ACC112 (cell line): ENCODE data around the gene GLMN.
A peak's percentile ranks its signal among the peaks of the same experiment; 100 is the strongest.

Experiments used
- H2AFZ ChIP-seq: fragments of 200-600 bp; sonication (generic); one replicate; pipeline ENCODE4 v1.6.0; 2017; ENCODE audit warnings: antibody characterized with exemption, low read length; ENCODE audit not compliant: unreplicated experiment
- H3K27ac ChIP-seq: fragments of 200-600 bp; sonication (generic); 2 replicates; pipeline ENCODE4 v1.5.1; 2014; ENCODE audit warnings: low read depth, mild to moderate bottlenecking, antibody characterized with exemption, low read length, moderate library complexity
- H3K27me3 ChIP-seq: fragments of 200-600 bp; sonication (generic); 2 replicates; pipeline ENCODE4 v1.6.1; 2014; ENCODE audit warnings: mild to moderate bottlenecking, antibody characterized with exemption, low read length, moderate library complexity, mixed read lengths; ENCODE audit not compliant: insufficient read depth
- H3K36me3 ChIP-seq: fragments of 200-600 bp; sonication (generic); 2 replicates; pipeline ENCODE4 v1.6.1; 2016; ENCODE audit warnings: mild to moderate bottlenecking, antibody characterized with exemption, low read length, moderate library complexity, mixed read lengths; ENCODE audit not compliant: insufficient read depth
- H3K4me1 ChIP-seq: fragments of 200-600 bp; sonication (generic); one replicate; pipeline ENCODE4 v1.6.1; 2016; ENCODE audit warnings: low read length, mixed read lengths; ENCODE audit not compliant: insufficient read depth, unreplicated experiment, control insufficient read depth
- H3K4me3 ChIP-seq: fragments of 200-600 bp; sonication (generic); 2 replicates; pipeline ENCODE4 v1.5.1; 2014; ENCODE audit warnings: mild to moderate bottlenecking, low read depth, low read length
- H3K79me2 ChIP-seq: fragments of 200-600 bp; sonication (generic); one replicate; pipeline ENCODE4 v1.6.0; 2016; ENCODE audit warnings: low read length; ENCODE audit not compliant: control insufficient read depth, unreplicated experiment, insufficient read depth

The GLMN gene

GRCh38 chr1:92244376-92244775 is 54.4 kb downstream of the GLMN start:
- H3K4me1 ChIP-seq: no peaks in the 10 kb centered on the region
- no peak overlapping the region for H2AFZ ChIP-seq
- H3K27ac ChIP-seq: no peak overlapping the region
- H3K79me2 ChIP-seq: no peaks in the 10 kb centered on the region
- no peak overlapping the region for H3K4me3 ChIP-seq
- no peaks in the 10 kb centered on the region for H3K27me3 ChIP-seq
- no peaks in the 10 kb centered on the region; the same call in 1 of the 2 replicates for H3K36me3 ChIP-seq

- H2AFZ ChIP-seq: no peak overlapping the region
- no peaks in the 10 kb centered on the region for H3K4me1 ChIP-seq
- H3K36me3 ChIP-seq: no peaks in the 10 kb centered on the region
- H3K27me3 ChIP-seq: no peaks in the 10 kb centered on the region
- H3K4me3 ChIP-seq: no peak overlapping the region
- no peak overlapping the region for H3K27ac ChIP-seq
- no peaks in the 10 kb centered on the region for H3K79me2 ChIP-seq
Measured at GRCh38 chr1:92240034-92240433, 58.8 kb downstream of the GLMN start.

- no peak overlapping the region for H3K4me3 ChIP-seq
- H3K27me3 ChIP-seq: no peaks in the 10 kb centered on the region
- H2AFZ ChIP-seq: no peak overlapping the region
- no peaks in the 10 kb centered on the region for H3K79me2 ChIP-seq
- H3K4me1 ChIP-seq: no peaks in the 10 kb centered on the region
- H3K36me3 ChIP-seq: no peaks in the 10 kb centered on the region
- no peak overlapping the region for H3K27ac ChIP-seq
Measured at GRCh38 chr1:92230736-92231135, 68.1 kb downstream of the GLMN start.

GRCh38 chr1:92228401-92228800 is 70.4 kb downstream of the GLMN start:
- H3K4me1 ChIP-seq: no peaks in the 10 kb centered on the region
- no peaks in the 10 kb centered on the region for H3K79me2 ChIP-seq
- no peak overlapping the region for H2AFZ ChIP-seq
- H3K27me3 ChIP-seq: no peaks in the 10 kb centered on the region
- H3K27ac ChIP-seq: no peak overlapping the region
- no peak overlapping the region for H3K4me3 ChIP-seq
- no peaks in the 10 kb centered on the region for H3K36me3 ChIP-seq

- H2AFZ ChIP-seq: no peak overlapping the region
- no peaks in the 10 kb centered on the region for H3K79me2 ChIP-seq
Measured at GRCh38 chr1:92219028-92219427, 79.8 kb downstream of the GLMN start.

GRCh38 chr1:92218559-92218958 is 80.2 kb downstream of the GLMN start:
- Histone ChIP-seq H2AFZ (no peak overlapping the region), H3K4me3 (no peak overlapping the region), H3K36me3 (no peaks in the 10 kb centered on the region)

More at GRCh38 chr1:92219028-92219427, 79.8 kb downstream of the GLMN start:
- Histone ChIP-seq H3K27ac (no peak overlapping the region), H3K36me3 (no peaks in the 10 kb centered on the region), H3K4me1 (no peaks in the 10 kb centered on the region), H3K27me3 (no peaks in the 10 kb centered on the region), H3K4me3 (no peak overlapping the region)

GRCh38 chr1:92217721-92218120 is 81.1 kb downstream of the GLMN start, which contains the start of gene C1orf146:
TSS of gene C1orf146 (plus strand) at chr1:92217915. CDS start at chr1:92231421, 13,506 bp downstream.
- H3K4me1 ChIP-seq: no peaks in the 10 kb centered on the region
- H3K4me3 ChIP-seq: no peak within 1 kb of the TSS
- H2AFZ ChIP-seq: no peak within 1 kb of the TSS
- no peaks in the 10 kb centered on the region for H3K27me3 ChIP-seq
- H3K79me2 ChIP-seq: no peaks in the 10 kb centered on the region
- no peaks in the 10 kb centered on the region for H3K36me3 ChIP-seq
- no peak within 1 kb of the TSS for H3K27ac ChIP-seq

More at GRCh38 chr1:92218559-92218958, 80.2 kb downstream of the GLMN start:
- Histone ChIP-seq H3K4me1 (no peaks in the 10 kb centered on the region), H3K27ac (no peak overlapping the region), H3K27me3 (no peaks in the 10 kb centered on the region), H3K79me2 (no peaks in the 10 kb centered on the region)

GRCh38 chr1:92211166-92211565 is 87.6 kb downstream of the GLMN start:
- no peaks in the 10 kb centered on the region for H3K79me2 ChIP-seq
- H3K27me3 ChIP-seq: no peaks in the 10 kb centered on the region
- H2AFZ ChIP-seq: no peak overlapping the region
- 0 out of 2 replicates have a peak overlapping the region, but pooled peaks have one; percentile 1 for H3K4me3 ChIP-seq
- H3K36me3 ChIP-seq: no peaks in the 10 kb centered on the region
- H3K4me1 ChIP-seq: peaks cover 11% of the 10 kb centered on the region
- H3K27ac ChIP-seq: peak overlapping the region; percentile 53

GRCh38 chr1:92210701-92211100 is 88.1 kb downstream of the GLMN start:
- Histone ChIP-seq H3K27me3 (no peaks in the 10 kb centered on the region), H3K4me1 (peaks cover 11% of the 10 kb centered on the region), H3K27ac (peak overlapping the region; percentile 53)

GRCh38 chr1:92203105-92203504 is 95.7 kb downstream of the GLMN start:
- Histone ChIP-seq H3K79me2 (no peaks in the 10 kb centered on the region), H3K4me3 (no peak overlapping the region), H3K27me3 (no peaks in the 10 kb centered on the region)

More at GRCh38 chr1:92210701-92211100, 88.1 kb downstream of the GLMN start:
- Histone ChIP-seq H2AFZ (peak overlapping the region; percentile 61), H3K4me3 (0 out of 2 replicates have a peak overlapping the region, but pooled peaks have one; percentile 1), H3K36me3 (no peaks in the 10 kb centered on the region), H3K79me2 (no peaks in the 10 kb centered on the region)

GRCh38 chr1:92201973-92202372 is 96.8 kb downstream of the GLMN start:
- Histone ChIP-seq H2AFZ (no peak overlapping the region), H3K36me3 (no peaks in the 10 kb centered on the region), H3K4me3 (no peak overlapping the region), H3K79me2 (no peaks in the 10 kb centered on the region), H3K27me3 (no peaks in the 10 kb centered on the region), H3K27ac (no peak overlapping the region), H3K4me1 (no peaks in the 10 kb centered on the region)

More at GRCh38 chr1:92203105-92203504, 95.7 kb downstream of the GLMN start:
- no peaks in the 10 kb centered on the region for H3K4me1 ChIP-seq
- no peak overlapping the region for H3K27ac ChIP-seq
- no peak overlapping the region for H2AFZ ChIP-seq
- H3K36me3 ChIP-seq: no peaks in the 10 kb centered on the region
